Measurements from ENCODE around the gene FGF12.

FGF12 gene

DNA sequence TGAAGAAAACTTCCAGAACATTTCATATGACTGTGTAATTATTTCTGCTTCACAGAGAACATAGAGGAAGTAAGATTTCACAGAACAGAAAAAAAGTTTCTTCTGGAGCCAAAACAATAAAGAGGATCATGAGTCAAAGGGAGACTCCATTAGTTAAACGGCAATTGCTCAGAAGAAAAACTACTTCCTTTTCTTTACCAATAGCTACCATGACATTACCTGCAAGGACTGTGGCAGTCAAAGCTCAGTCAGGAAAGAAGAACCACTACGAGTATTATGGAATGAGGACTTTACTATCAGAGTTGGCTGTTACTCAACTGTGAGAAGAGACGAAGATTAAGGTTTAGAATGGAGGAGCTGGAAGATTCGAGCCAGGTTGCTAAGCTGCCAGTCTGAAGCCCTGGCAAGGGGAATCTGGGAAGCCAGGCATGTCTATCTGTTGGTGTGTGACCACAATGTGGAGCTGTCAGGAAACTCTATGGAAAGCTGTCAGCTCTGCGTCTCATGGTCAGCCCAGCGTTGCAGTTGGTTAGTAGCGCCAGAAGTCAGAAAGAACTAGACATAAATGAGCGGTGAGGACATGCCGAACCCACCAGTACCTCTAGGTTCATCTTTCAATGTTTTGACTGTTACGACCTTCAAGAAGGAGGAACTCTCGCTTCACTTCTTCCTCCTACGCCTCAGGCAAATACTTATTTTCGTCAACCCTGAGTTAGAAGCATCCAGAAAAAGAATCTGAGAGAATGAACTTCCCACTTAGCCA lies 604.3 kb downstream of the FGF12 start:
- DNase-seq (ENCODE audit: low read depth in 3 of 3), result no peak

DNA sequence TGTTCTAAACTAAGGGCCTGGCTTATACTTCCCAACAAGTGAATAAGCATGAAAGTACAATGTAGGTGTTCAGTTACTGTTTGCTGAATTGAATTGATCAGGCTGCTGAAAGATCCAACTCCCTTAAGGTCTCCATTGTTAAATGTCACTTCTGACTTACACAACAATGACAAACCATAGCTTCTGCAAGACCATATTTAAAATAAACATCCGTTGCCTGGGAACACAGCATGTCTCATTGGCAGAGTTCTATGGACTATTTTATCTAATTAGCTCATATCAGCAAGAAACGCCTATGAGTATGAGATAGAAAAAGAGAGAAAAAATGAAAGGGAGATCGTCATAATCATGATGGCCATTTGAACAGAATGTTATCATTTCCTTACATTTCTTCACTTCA lies 605.4 kb downstream of the FGF12 start:
- no peak for DNase-seq (ENCODE audit: low read depth in 3 of 3)

DNA sequence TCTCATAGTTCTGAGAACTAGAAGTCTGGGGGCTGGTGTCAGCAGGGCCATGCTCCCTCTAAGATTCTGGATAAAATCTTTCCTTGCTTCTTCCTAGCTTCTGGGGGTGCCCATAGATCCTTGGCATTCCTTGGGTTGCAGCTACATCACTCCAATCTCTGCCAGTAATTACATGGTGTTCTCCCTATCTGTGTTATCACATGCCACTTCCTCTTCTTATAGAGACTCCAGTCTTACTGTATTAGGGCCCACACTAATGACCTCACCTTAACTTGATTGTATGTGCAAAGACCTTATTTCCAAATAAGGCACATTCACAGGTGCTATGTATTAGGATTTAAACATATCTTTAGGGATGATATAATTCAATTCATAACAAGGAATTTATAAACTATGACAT lies 618.5 kb downstream of the FGF12 start:
- no peak for DNase-seq (ENCODE audit: low read depth in 3 of 3)

- no peak for DNase-seq (ENCODE audit: low read depth in 3 of 3)
These were observed 620.8 kb downstream of the FGF12 start for GRCh38 chr3:192106543-192106942.

- DNase-seq (ENCODE audit: low read depth in 3 of 3), result no peak
These were observed 634.8 kb downstream of the FGF12 start for GRCh38 chr3:192092388-192093005.

- DNase-seq (ENCODE audit: low read depth in 3 of 3), result no peak
These were observed 635.5 kb downstream of the FGF12 start for GRCh38 chr3:192091831-192092230.

DNA sequence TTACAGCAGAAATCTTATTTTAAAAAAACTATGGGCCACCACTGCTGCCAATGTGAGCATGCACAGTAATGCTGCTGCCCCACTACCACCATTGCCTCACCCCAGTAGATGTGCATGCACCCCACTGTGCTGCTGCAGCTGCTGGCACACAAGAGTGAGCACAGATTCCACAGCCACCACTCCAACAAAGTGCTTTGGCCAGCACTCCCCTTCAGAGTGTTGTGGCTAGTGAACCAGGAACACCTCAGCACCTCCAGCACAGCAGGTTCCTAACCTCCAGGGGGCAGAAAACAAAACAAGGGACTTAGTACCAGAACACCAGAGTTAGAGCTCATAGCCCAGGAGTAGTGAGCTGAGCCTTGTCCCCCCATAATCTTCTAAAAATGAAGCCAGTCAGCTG lies 636.8 kb downstream of the FGF12 start:
- DNase-seq (ENCODE audit: low read depth in 3 of 3), result no peak

All from stimulated activated CD4-positive, alpha-beta T cell treated with anti-CD3 and anti-CD28 coated beads, TNF-alpha, amount 100 ng/mL, for 48 hours (primary cell).